Measurements from ENCODE around the gene FTO.
"Not testable (repeated sequence)": the region's sequence is repeated elsewhere in the genome, so short reads cannot be mapped to it uniquely, and the experiment has no call there.

Gene FTO

GRCh38 chr16:53832896-53833544 lies 129.1 kb downstream of the FTO start:
- no peak for DNase-seq

- no peak for DNase-seq
Observed at GRCh38 chr16:53836142-53836541, 132.2 kb downstream of the FTO start.

GRCh38 chr16:53836680-53837079 lies 132.7 kb downstream of the FTO start:
- no peak for DNase-seq

GRCh38 chr16:53837426-53837825 lies 133.5 kb downstream of the FTO start:
- DNase-seq = no peak

GRCh38 chr16:53839150-53839549 lies 135.2 kb downstream of the FTO start:
- DNase-seq = no peak

GRCh38 chr16:53840456-53840855 lies 136.5 kb downstream of the FTO start:
- DNase-seq = no peak

GRCh38 chr16:53841884-53842283 lies 137.9 kb downstream of the FTO start:
- no peak for DNase-seq

- no peak for DNase-seq
Observed at GRCh38 chr16:53843084-53843483, 139.1 kb downstream of the FTO start.

GRCh38 chr16:53844804-53845203 lies 140.8 kb downstream of the FTO start:
- no peak for DNase-seq

GRCh38 chr16:53846549-53846948 lies 142.6 kb downstream of the FTO start:
- DNase-seq = not testable (repeated sequence)

- no peak for DNase-seq
Observed at GRCh38 chr16:53846971-53847370, 143.0 kb downstream of the FTO start.

GRCh38 chr16:53848277-53848942 lies 144.5 kb downstream of the FTO start:
- no peak for DNase-seq

GRCh38 chr16:53848950-53849349 lies 145.0 kb downstream of the FTO start:
- no peak for DNase-seq

GRCh38 chr16:53849585-53849984 lies 145.6 kb downstream of the FTO start:
- no peak for DNase-seq

- no peak for DNase-seq
Observed at GRCh38 chr16:53849994-53850393, 146.0 kb downstream of the FTO start.

- no peak for DNase-seq
Observed at GRCh38 chr16:53852678-53853077, 148.7 kb downstream of the FTO start.

- DNase-seq = no peak
Observed at GRCh38 chr16:53855056-53855455, 151.1 kb downstream of the FTO start.

GRCh38 chr16:53855511-53855910 lies 151.6 kb downstream of the FTO start:
- DNase-seq = no peak

- no peak for DNase-seq
Observed at GRCh38 chr16:53859995-53860540, 156.1 kb downstream of the FTO start.

- no peak for DNase-seq
Observed at GRCh38 chr16:53863861-53864260, 159.9 kb downstream of the FTO start.

- DNase-seq = no peak
Observed at GRCh38 chr16:53864819-53865493, 161.0 kb downstream of the FTO start.

- no peak for DNase-seq
Observed at GRCh38 chr16:53865494-53865863, 161.5 kb downstream of the FTO start.

- DNase-seq = no peak
Observed at GRCh38 chr16:53866520-53866919, 162.6 kb downstream of the FTO start.

GRCh38 chr16:53870831-53871230 lies 166.9 kb downstream of the FTO start:
- no peak for DNase-seq
